Lower lobe of right lung (tissue), 2 donors: ENCODE results near the gene ESYT1. TPM values are rescaled to one million over a fixed set of nuclear protein-coding genes. Genes with fewer than 3 reads are reported as not detected.
A peak's percentile ranks its signal among the peaks of the same experiment; 100 is the strongest.
"Not testable (repeated sequence)": the region's sequence is repeated elsewhere in the genome, so short reads cannot be mapped to it uniquely, and the experiment has no call there.

Experiments used
- ATAC-seq, 2 donors: fragments of 200-7000 bp; cut with Tn5 transposase; one replicate each; pipeline ENCODE4 v1.9.1; 2020 to 2022; ENCODE audit warnings: mild to moderate bottlenecking in 2 of 2, moderate library complexity in 2 of 2
- DNase-seq: peaks from one replicate; pipeline ENCODE4 v3.0.0-alpha.2; 2020
- H3K27ac ChIP-seq: fragments of 200-600 bp; one replicate; pipeline ENCODE4 v1.8.0; 2022
- H3K27me3 ChIP-seq: fragments of 200-600 bp; one replicate; pipeline ENCODE4 v1.8.0; 2022; ENCODE audit warnings: low read depth
- H3K36me3 ChIP-seq: fragments of 200-600 bp; one replicate; pipeline ENCODE4 v1.8.0; 2022; ENCODE audit warnings: mild to moderate bottlenecking
- H3K4me1 ChIP-seq: fragments of 200-600 bp; one replicate; pipeline ENCODE4 v1.8.0; 2022
- H3K4me3 ChIP-seq: fragments of 200-600 bp; one replicate; pipeline ENCODE4 v1.8.0; 2022; ENCODE audit warnings: mild to moderate bottlenecking
- H3K9me3 ChIP-seq: fragments of 200-600 bp; one replicate; pipeline ENCODE4 v1.8.0; 2022
- intact Hi-C: fragments of 100-400 bp; cut with DNase I; formaldehyde crosslinking; loops from one replicate; pipeline ENCODE4 v1.11.0; 2022
- total RNA-seq: library from RNA; stranded (reverse); fragmentation: NEBNext Ultra II Directional; extraction: Animal tissue kit (Norgen Biotek cat#: 25700); gene quantifications from one replicate; pipeline ENCODE4 v1.2.1, GENCODE V29; 2021
- TF ChIP-seq, protein P1 (sequence below): fragments of 200-600 bp; IDR thresholded peaks from one replicate; pipeline ENCODE4 v1.8.0; 2022; ENCODE audit warnings: antibody characterized with exemption, mild to moderate bottlenecking
- donor health status: DM: no; HTN: yes; CAD: no; lungs with severe emphysema.

Gene ESYT1
- total RNA-seq, 1 donor from 2014 or later, result 114 TPM

- intact Hi-C loops, result no loop called here
- TF ChIP-seq, protein P1, sequence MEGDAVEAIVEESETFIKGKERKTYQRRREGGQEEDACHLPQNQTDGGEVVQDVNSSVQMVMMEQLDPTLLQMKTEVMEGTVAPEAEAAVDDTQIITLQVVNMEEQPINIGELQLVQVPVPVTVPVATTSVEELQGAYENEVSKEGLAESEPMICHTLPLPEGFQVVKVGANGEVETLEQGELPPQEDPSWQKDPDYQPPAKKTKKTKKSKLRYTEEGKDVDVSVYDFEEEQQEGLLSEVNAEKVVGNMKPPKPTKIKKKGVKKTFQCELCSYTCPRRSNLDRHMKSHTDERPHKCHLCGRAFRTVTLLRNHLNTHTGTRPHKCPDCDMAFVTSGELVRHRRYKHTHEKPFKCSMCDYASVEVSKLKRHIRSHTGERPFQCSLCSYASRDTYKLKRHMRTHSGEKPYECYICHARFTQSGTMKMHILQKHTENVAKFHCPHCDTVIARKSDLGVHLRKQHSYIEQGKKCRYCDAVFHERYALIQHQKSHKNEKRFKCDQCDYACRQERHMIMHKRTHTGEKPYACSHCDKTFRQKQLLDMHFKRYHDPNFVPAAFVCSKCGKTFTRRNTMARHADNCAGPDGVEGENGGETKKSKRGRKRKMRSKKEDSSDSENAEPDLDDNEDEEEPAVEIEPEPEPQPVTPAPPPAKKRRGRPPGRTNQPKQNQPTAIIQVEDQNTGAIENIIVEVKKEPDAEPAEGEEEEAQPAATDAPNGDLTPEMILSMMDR, result no peak
- DNase-seq, result no peak
- Histone ChIP-seq H3K27ac (no peak overlapping the region), H3K4me3 (no peak overlapping the region), H3K4me1 (peaks cover 40% of the 10 kb centered on the region), H3K27me3 (no peaks in the 10 kb centered on the region), H3K36me3 (peaks cover 10% of the 10 kb centered on the region), H3K9me3 (no peaks in the 10 kb centered on the region)
- no peak for ATAC-seq
Observed at GRCh38 chr12:56155256-56155845, 27.3 kb downstream of the ESYT1 start.

DNA sequence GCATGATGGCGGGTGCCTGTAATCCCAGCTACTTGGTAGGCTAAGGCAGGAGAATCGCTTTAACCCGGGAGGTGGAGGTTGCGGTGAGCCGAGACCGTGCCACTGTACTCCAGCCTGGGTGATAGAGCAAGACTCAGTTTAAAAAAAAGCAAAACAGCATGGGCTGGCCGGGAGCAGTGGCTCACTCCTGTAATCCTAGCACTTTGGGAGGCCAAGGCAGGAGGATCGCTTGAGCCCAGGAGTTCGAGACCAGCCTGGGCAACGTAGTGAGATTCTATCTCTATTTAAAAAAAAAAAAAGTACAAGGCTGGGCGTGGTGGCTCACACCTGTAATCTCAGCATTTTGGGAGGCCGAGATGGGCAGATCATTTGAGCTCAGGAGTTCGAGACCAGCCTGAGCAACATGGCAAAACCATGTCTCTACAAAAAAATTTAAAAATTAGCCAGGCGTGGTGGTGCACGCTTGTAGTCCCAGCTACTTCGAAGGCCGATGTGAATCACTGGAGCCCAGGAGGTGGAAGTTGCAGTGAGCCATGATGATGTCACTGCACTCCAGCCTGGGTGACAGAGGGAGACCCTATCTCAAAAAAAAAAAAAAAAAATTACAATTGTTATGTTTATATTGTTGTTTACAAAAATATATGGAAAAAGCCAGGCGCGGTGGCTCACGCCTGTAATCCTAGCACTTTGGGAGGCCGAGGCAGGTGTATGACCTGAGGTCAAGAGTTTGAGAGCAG lies 28.6 kb downstream of the ESYT1 start:
- H3K4me1 ChIP-seq, result peaks cover 43% of the 10 kb centered on the region
- intact Hi-C loops, H3K9me3 ChIP-seq, DNase-seq, ATAC-seq, H3K27me3 ChIP-seq: not testable (repeated sequence)
- peaks cover 23% of the 10 kb centered on the region for H3K36me3 ChIP-seq
- H3K27ac ChIP-seq, result peak overlapping the region; percentile 96
- peak overlapping the region; percentile 88 for H3K4me3 ChIP-seq

DNA sequence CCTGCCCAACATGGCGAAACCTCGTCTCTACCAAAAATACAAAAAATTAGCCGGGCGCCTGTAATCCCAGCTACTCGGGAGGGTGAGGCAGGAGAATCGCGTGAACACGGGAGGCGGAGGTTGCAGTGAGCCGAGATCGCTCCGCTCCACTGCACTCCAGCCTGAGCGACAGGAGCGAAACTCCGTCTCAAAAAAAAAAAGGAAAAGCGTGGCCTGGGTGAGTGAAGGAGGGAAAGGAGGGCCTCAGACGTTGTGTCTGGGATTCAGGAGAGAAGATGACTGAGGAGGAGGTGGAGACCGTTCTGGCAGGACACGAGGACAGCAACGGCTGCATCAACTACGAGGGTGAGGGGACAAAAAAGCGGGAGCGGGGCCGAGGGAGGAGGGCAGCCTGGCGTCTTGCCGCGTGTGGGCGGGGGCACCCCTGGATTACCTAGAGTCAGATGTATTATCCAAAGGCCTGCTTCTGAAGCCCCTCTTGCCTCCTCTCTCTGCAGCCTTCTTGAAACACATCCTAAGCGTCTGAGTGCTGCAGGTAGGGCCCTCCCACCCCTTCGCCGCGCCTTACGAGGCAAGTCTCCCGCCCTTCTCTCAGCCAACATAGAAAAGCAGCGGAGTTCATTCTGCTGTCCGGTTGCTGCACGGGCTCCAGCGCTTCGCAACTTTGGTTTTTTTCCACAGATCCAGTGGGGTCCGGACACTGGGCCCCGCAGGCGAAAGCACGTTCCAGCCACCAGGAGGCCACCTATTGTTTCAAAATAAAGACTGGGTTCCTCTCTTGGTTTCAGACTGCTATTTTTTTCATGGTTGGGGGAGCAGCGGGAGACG lies 29.3 kb downstream of the ESYT1 start:
- intact Hi-C loops, result no loop called here
- Histone ChIP-seq H3K9me3 (no peaks in the 10 kb centered on the region), H3K36me3 (peaks cover 31% of the 10 kb centered on the region), H3K27ac (peak overlapping the region; percentile 96), H3K4me3 (peak overlapping the region; percentile 88), H3K27me3 (no peaks in the 10 kb centered on the region), H3K4me1 (peaks cover 48% of the 10 kb centered on the region)
- TF ChIP-seq, protein P1, result peak; percentile 68
- DNase-seq (peak; percentile 80), ATAC-seq (peak; percentile 65 to 68)

DNA sequence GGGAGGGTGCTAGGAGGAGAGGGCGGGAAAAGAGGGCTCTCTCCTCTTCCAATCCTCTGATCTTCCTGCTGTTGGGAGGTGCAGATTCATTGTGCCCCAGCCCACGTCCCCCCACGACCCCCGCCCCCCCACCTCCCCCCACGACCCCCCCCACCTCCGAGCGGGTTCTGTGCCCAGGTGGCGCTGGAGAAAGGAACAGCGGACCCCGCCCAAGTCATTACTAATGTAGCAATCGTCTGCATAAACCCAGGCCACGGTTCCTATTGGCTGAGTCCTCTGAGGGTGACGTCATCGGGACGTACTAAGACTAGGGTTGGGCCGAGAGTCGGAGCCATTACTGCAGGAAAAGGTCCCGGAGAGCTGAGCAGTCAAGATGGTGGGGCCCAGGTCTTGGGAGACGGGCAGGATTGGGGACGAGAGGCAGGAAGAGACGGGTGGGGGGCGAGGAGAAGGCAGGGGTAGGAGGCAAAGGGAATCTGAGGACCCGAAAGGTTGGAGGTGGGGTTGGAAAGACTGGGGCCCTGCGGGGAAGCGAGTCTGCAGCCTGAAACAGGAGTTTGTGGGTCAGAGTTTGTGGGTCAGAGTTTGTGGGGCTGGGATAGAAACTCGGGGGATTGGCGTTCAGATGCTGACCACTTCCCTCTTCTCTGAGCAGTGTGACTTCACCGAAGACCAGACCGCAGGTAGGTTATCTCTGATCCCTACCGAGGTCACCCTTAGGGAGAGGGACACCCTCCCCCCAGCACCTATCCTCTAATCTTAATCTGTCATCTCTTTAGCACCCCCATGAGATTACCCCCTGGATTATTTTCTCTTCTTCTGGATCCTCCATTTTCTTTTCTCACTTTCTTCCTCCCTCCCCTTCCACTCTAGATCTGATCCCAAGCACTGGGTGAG lies 30.2 kb downstream of the ESYT1 start, which contains the start of gene MYL6:
MYL6 (plus strand) TSS at position 331 of the 897 bp plus-strand sequence; CDS start at position 374, 43 bp downstream.
- H3K27ac ChIP-seq, result peak within 1 kb of the TSS; percentile 96
- TF ChIP-seq, protein P1, result no peak
- peaks cover 40% of the 10 kb centered on the region for H3K36me3 ChIP-seq
- H3K9me3 ChIP-seq, result no peaks in the 10 kb centered on the region
- ATAC-seq (peak; percentile 93 to 94), DNase-seq (peak; percentile 96)
- H3K4me1 ChIP-seq, result peaks cover 50% of the 10 kb centered on the region
- intact Hi-C loops, result no loop called here
- no peaks in the 10 kb centered on the region for H3K27me3 ChIP-seq
- H3K4me3 ChIP-seq, result peak within 1 kb of the TSS; percentile 88

DNA sequence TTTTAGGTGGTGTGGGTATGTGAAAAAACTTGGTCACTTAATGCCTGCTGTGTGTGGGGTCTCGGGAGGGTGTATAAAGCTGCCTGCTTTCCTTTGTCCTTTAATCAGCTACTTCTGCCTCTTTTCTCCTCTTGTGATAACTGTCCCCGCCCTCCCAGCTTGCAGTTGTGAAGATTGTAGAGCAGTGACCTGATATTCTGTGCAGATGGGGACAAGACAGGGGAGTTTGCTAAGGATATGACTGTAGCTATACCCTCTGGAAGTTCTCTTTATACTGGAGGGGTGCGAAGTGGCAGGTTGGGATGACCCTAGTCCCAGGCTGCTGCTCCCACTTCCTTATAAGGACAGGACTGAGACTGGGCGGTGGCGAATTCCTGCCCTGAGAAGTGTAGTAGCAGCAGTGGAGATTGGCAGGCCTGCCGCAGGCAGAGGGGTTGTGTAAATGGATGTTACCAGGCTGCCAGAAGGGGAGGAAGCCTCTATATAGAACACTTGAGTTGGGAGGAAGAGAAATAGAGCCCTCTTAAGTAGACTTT lies 30.9 kb downstream of the ESYT1 start:
- Histone ChIP-seq H3K4me1 (peaks cover 50% of the 10 kb centered on the region), H3K4me3 (peak overlapping the region; percentile 88), H3K36me3 (peaks cover 47% of the 10 kb centered on the region), H3K27ac (peak overlapping the region; percentile 96), H3K9me3 (no peaks in the 10 kb centered on the region), H3K27me3 (no peaks in the 10 kb centered on the region)
- peak; percentile 80 for ATAC-seq
- intact Hi-C loops, result no loop called here
- DNase-seq, result peak; percentile 93
- TF ChIP-seq, protein P1, result no peak
